Stimulated activated naive CD4-positive, alpha-beta T cell (primary cell): ENCODE data around the gene CISH.

Experiments
- DNase-seq, 6 experiments: peaks; one replicate each; lab custom pipeline; 2025; lab: John Stamatoyannopoulos, UW

Gene CISH

GRCh38 chr3:50637011-50637410 is 25.4 kb upstream of the CISH start:
- DNase-seq = no peak

- DNase-seq = no peak
These were observed 23.5 kb upstream of the CISH start for GRCh38 chr3:50635066-50635465.

GRCh38 chr3:50633230-50633790 is 21.7 kb upstream of the CISH start:
- no peak for DNase-seq

- DNase-seq = no peak
These were observed 20.9 kb upstream of the CISH start for GRCh38 chr3:50632450-50632849.

GRCh38 chr3:50630877-50631276 is 19.3 kb upstream of the CISH start:
- DNase-seq = no peak

- no peak for DNase-seq
These were observed 18.8 kb upstream of the CISH start for GRCh38 chr3:50630394-50630793.

- no peak for DNase-seq
These were observed 17.0 kb upstream of the CISH start for GRCh38 chr3:50628601-50629000.

GRCh38 chr3:50627407-50628051 is 16.0 kb upstream of the CISH start:
- no peak for DNase-seq

- no peak for DNase-seq
These were observed 14.8 kb upstream of the CISH start for GRCh38 chr3:50626401-50626800.

- DNase-seq = no peak
These were observed 13.9 kb upstream of the CISH start for GRCh38 chr3:50625231-50626182.

- no peak for DNase-seq
These were observed 13.1 kb upstream of the CISH start for GRCh38 chr3:50624634-50625033.

- DNase-seq = peak in 4 of 6 experiments; percentile 6 to 27 (median 20)
These were observed 12.4 kb upstream of the CISH start for GRCh38 chr3:50623840-50624474.

GRCh38 chr3:50622881-50623280 is 11.3 kb upstream of the CISH start:
- no peak for DNase-seq

GRCh38 chr3:50620820-50621219 is 9.2 kb upstream of the CISH start:
- no peak for DNase-seq

GRCh38 chr3:50620420-50620819 is 8.8 kb upstream of the CISH start:
- DNase-seq = no peak

GRCh38 chr3:50617911-50618481 is 6.4 kb upstream of the CISH start:
- no peak for DNase-seq

- peak in 3 of 6 experiments; percentile 46 to 73 (median 71) for DNase-seq
These were observed 5.7 kb upstream of the CISH start, which contains the start of gene MAPKAPK3 for GRCh38 chr3:50617096-50617791. MAPKAPK3 (plus strand) TSS chr3:50617151; CDS start chr3:50617566, 415 bp downstream.

- DNase-seq = peak; percentile 89 to 93 (median 92)
These were observed 5.2 kb upstream of the CISH start for GRCh38 chr3:50616770-50617095.

GRCh38 chr3:50616003-50616769 is 4.6 kb upstream of the CISH start:
- peak; percentile 63 to 81 (median 76) for DNase-seq

GRCh38 chr3:50615190-50615589 is 3.6 kb upstream of the CISH start:
- no peak for DNase-seq
